HepG2 (cell line): ENCODE data around the gene RRAD. TPM values are rescaled to one million over a fixed set of nuclear protein-coding genes. Genes with fewer than 3 reads are reported as not detected.

Source experiments
- ATAD3A ChIP-seq: sonication (generic); formaldehyde crosslinking; IDR thresholded peaks from 2 replicates; pipeline ENCODE4 v1.4.0; 2020; ENCODE audit warnings: missing genetic modification reagents
- GABPA ChIP-seq, 2 experiments: IDR thresholded peaks; 2 replicates each; pipeline ENCODE4 v1.6.1; 2011 to 2016; ENCODE audit warnings: low read depth in 2 of 2, low read length in 1 of 2, missing biosample characterization in 1 of 2, missing genetic modification characterization in 1 of 2
- HNRNPL ChIP-seq: fragments of 200-400 bp; formaldehyde crosslinking; IDR thresholded peaks from 2 replicates; pipeline ENCODE4 v1.6.1; 2017; ENCODE audit warnings: mild to moderate bottlenecking, low read depth, low read length
- HOXA3 ChIP-seq: sonication (generic); formaldehyde crosslinking; IDR thresholded peaks from 2 replicates; pipeline ENCODE4 v1.5.0; 2020; ENCODE audit warnings: missing genetic modification reagents
- HOXA9 ChIP-seq: sonication (generic); formaldehyde crosslinking; IDR thresholded peaks from 2 replicates; pipeline ENCODE4 v1.8.1; 2022; ENCODE audit warnings: missing genetic modification reagents, mild to moderate bottlenecking, moderate library complexity, borderline replicate concordance
- ISL2 ChIP-seq: sonication (generic); formaldehyde crosslinking; IDR thresholded peaks from 2 replicates; pipeline ENCODE4 v1.5.0; 2020; ENCODE audit warnings: missing genetic modification reagents
- JDP2 ChIP-seq: sonication (generic); formaldehyde crosslinking; IDR thresholded peaks from 2 replicates; pipeline ENCODE4 v1.8.1; 2022; ENCODE audit warnings: missing genetic modification reagents, borderline replicate concordance
- KAT2B ChIP-seq: fragments of 150-350 bp; IDR thresholded peaks from 2 replicates; pipeline ENCODE4 v1.6.1; 2014; ENCODE audit warnings: low read depth, low read length, borderline replicate concordance
- MAF1 ChIP-seq: sonication (generic); formaldehyde crosslinking; IDR thresholded peaks from 2 replicates; pipeline ENCODE4 v1.5.0; 2020; ENCODE audit warnings: missing genetic modification reagents, borderline replicate concordance
- MTF2 ChIP-seq: sonication (generic); formaldehyde crosslinking; IDR thresholded peaks from 2 replicates; pipeline ENCODE4 v1.5.0; 2020; ENCODE audit warnings: missing genetic modification reagents, borderline replicate concordance
- PPARG ChIP-seq: conservative IDR thresholded peaks from 2 replicates; pipeline ENCODE4 v1.6.1; 2016; ENCODE audit warnings: missing biosample characterization, missing genetic modification reagents
- RXRB ChIP-seq: IDR thresholded peaks from 2 replicates; pipeline ENCODE4 v1.6.1; 2016; ENCODE audit warnings: borderline replicate concordance, missing genetic modification reagents, missing compliant biosample characterization
- SATB2 ChIP-seq: sonication (generic); formaldehyde crosslinking; IDR thresholded peaks from 2 replicates; pipeline ENCODE4 v1.5.0; 2020; ENCODE audit warnings: missing genetic modification reagents
- TARDBP ChIP-seq: sonication (generic); formaldehyde crosslinking; IDR thresholded peaks from 2 replicates; pipeline ENCODE4 v1.8.0; 2022; ENCODE audit warnings: mild to moderate bottlenecking, missing genetic modification reagents
- THYN1 ChIP-seq: sonication (generic); formaldehyde crosslinking; IDR thresholded peaks from 2 replicates; pipeline ENCODE4 v1.8.1; 2023; ENCODE audit warnings: low read depth, mild to moderate bottlenecking, moderate library complexity, missing genetic modification reagents, borderline replicate concordance
- YEATS2 ChIP-seq: sonication (generic); formaldehyde crosslinking; IDR thresholded peaks from 2 replicates; pipeline ENCODE4 v1.4.0; 2020; ENCODE audit warnings: missing genetic modification reagents, borderline replicate concordance
- YEATS4 ChIP-seq: sonication (generic); formaldehyde crosslinking; IDR thresholded peaks from 2 replicates; pipeline ENCODE4 v1.4.0; 2020; ENCODE audit warnings: missing genetic modification reagents, borderline replicate concordance
- ZC3H13 ChIP-seq: sonication (generic); formaldehyde crosslinking; IDR thresholded peaks from 2 replicates; pipeline ENCODE4 v1.8.1; 2023; ENCODE audit warnings: mild to moderate bottlenecking, missing genetic modification reagents, moderate library complexity
- ZKSCAN5 ChIP-seq: sonication (generic); formaldehyde crosslinking; IDR thresholded peaks from 2 replicates; pipeline ENCODE4 v1.5.1; 2020; ENCODE audit warnings: mild to moderate bottlenecking, missing genetic modification reagents
- ZNF121 ChIP-seq: sonication (generic); formaldehyde crosslinking; IDR thresholded peaks from 2 replicates; pipeline ENCODE4 v1.5.0; 2020; ENCODE audit warnings: mild to moderate bottlenecking, missing genetic modification reagents
- ZNF256 ChIP-seq: sonication (generic); formaldehyde crosslinking; conservative IDR thresholded peaks from 2 replicates; pipeline ENCODE4 v1.4.0; 2020; ENCODE audit warnings: missing genetic modification reagents
- polyA plus RNA-seq, 8 experiments: library from polyadenylated mRNA; depleted of rRNA in 3 of 8; stranded (reverse) in 7 of 8; unstranded in 1 of 8; fragments of >200 nt; fragmentation: Illumina TruSeq in 4 of 8; extraction: Trizol in 4 of 8; gene quantifications; 2 replicates each; pipeline versions ENCODE4 v1.2.1 to v1.2.3, GENCODE V29; 2011 to 2016; ENCODE audit warnings: low read depth in 4 of 8, missing spikeins in 1 of 8, mixed read lengths in 1 of 8; ENCODE audit not compliant: insufficient read depth in 1 of 8
- total RNA-seq, 5 experiments: library from RNA; depleted of rRNA; stranded (reverse); fragments of >200 nt; fragmentation: Illumina TruSeq; extraction: Trizol; gene quantifications; 2 replicates each; pipeline ENCODE4 v1.2.3, GENCODE V29; 2016; ENCODE audit warnings: low read depth in 1 of 5
- TF ChIP-seq, protein P1 (sequence below): sonication (generic); formaldehyde crosslinking; IDR thresholded peaks from 2 replicates; pipeline ENCODE4 v1.8.0; 2022; ENCODE audit warnings: mild to moderate bottlenecking, missing genetic modification reagents, moderate library complexity
- TF ChIP-seq, protein P2 (sequence below): sonication (generic); formaldehyde crosslinking; IDR thresholded peaks from 2 replicates; pipeline ENCODE4 v1.5.0; 2020; ENCODE audit warnings: missing genetic modification reagents
- TF ChIP-seq, protein P3 (sequence below): sonication (generic); formaldehyde crosslinking; IDR thresholded peaks from 2 replicates; pipeline ENCODE4 v1.8.1; 2022; ENCODE audit warnings: low read depth, mild to moderate bottlenecking, missing genetic modification reagents

RRAD gene
- total and polyA plus RNA-seq, 2 of the 13 experiments (the other 11 are each of a cell fraction or from before 2014, with no cell fraction given) = 0.80 to 1.1 TPM

DNA sequence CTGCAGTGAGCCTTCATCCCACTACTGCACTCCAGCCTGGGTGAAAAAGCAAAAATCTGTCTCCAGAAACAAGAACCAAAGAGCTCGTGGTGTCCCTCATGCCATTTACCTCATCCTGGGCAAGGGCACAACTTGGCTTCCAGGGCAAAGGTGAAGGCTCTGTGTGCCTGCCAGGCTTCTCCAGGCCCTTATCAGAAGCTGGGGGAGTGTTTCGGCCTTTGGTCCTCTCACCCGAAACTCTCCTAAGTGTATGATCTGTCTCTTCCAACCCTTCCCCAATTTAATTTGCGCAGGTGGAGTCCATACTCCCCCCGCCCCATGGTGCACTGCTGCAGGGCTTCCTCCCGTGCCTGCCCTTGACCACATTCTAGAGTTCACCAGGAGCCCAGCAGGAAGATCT lies 11.1 kb upstream of the RRAD start (continued):
- TF ChIP-seq MTF2 (CRISPR knock-in tag) (no peak), TARDBP (CRISPR knock-in tag) (no peak), YEATS2 (CRISPR knock-in tag) (no peak), ATAD3A (CRISPR knock-in tag) (no peak), GABPA (IDR thresholded peaks at IDR 0.05; ENCODE audit: low read depth, low read length) (no peak), GABPA (CRISPR knock-in tag; IDR thresholded peaks at IDR 0.05; ENCODE audit: low read depth) (0 out of 2 replicates have a peak, but pooled peaks have one; percentile 6), HNRNPL (0 out of 2 replicates have a peak, but pooled peaks have one; percentile 33), ZNF256 (CRISPR knock-in tag) (no peak), YEATS4 (CRISPR knock-in tag) (no peak), ZC3H13 (CRISPR knock-in tag) (no peak), HOXA3 (0 out of 2 replicates have a peak, but pooled peaks have one; percentile 20), RXRB (CRISPR knock-in tag) (peak; percentile 25; the same call in 1 of the 2 replicates), ISL2 (CRISPR knock-in tag) (no peak), PPARG (peak; percentile 43; the same call in 1 of the 2 replicates), HOXA9 (CRISPR knock-in tag) (no peak), ZKSCAN5 (CRISPR knock-in tag) (no peak), ZNF121 (CRISPR knock-in tag) (no peak), SATB2 (no peak), JDP2 (CRISPR knock-in tag) (no peak), MAF1 (0 out of 2 replicates have a peak, but pooled peaks have one; percentile 59), KAT2B (no peak), THYN1 (CRISPR knock-in tag) (no peak)
- TF ChIP-seq, protein P1, sequence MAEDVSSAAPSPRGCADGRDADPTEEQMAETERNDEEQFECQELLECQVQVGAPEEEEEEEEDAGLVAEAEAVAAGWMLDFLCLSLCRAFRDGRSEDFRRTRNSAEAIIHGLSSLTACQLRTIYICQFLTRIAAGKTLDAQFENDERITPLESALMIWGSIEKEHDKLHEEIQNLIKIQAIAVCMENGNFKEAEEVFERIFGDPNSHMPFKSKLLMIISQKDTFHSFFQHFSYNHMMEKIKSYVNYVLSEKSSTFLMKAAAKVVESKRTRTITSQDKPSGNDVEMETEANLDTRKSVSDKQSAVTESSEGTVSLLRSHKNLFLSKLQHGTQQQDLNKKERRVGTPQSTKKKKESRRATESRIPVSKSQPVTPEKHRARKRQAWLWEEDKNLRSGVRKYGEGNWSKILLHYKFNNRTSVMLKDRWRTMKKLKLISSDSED (CRISPR knock-in tag) = 0 out of 2 replicates have a peak, but pooled peaks have one; percentile 17
- TF ChIP-seq, protein P2, sequence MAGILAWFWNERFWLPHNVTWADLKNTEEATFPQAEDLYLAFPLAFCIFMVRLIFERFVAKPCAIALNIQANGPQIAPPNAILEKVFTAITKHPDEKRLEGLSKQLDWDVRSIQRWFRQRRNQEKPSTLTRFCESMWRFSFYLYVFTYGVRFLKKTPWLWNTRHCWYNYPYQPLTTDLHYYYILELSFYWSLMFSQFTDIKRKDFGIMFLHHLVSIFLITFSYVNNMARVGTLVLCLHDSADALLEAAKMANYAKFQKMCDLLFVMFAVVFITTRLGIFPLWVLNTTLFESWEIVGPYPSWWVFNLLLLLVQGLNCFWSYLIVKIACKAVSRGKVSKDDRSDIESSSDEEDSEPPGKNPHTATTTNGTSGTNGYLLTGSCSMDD (CRISPR knock-in tag) = no peak
- TF ChIP-seq, protein P3, sequence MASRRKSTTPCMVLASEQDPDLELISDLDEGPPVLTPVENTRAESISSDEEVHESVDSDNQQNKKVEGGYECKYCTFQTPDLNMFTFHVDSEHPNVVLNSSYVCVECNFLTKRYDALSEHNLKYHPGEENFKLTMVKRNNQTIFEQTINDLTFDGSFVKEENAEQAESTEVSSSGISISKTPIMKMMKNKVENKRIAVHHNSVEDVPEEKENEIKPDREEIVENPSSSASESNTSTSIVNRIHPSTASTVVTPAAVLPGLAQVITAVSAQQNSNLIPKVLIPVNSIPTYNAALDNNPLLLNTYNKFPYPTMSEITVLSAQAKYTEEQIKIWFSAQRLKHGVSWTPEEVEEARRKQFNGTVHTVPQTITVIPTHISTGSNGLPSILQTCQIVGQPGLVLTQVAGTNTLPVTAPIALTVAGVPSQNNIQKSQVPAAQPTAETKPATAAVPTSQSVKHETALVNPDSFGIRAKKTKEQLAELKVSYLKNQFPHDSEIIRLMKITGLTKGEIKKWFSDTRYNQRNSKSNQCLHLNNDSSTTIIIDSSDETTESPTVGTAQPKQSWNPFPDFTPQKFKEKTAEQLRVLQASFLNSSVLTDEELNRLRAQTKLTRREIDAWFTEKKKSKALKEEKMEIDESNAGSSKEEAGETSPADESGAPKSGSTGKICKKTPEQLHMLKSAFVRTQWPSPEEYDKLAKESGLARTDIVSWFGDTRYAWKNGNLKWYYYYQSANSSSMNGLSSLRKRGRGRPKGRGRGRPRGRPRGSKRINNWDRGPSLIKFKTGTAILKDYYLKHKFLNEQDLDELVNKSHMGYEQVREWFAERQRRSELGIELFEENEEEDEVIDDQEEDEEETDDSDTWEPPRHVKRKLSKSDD (CRISPR knock-in tag) = peak; percentile 56; the same call in 1 of the 2 replicates
